H1 (cell line): ENCODE data around the gene FN3KRP. TPM values are rescaled to one million over a fixed set of nuclear protein-coding genes. Genes with fewer than 3 reads are reported as not detected.

Experiments used
- ATF3 ChIP-seq: IDR thresholded peaks from 2 replicates; pipeline ENCODE4 v1.6.1; 2011; ENCODE audit warnings: low read depth, mild to moderate bottlenecking, low read length; ENCODE audit not compliant: insufficient read depth
- CBX5 ChIP-seq: fragments of 300-800, 300-1000 bp; sonication (generic); IDR thresholded peaks from 2 replicates; pipeline ENCODE4 v1.7.1; 2016; ENCODE audit warnings: antibody characterized with exemption, low read length, low read depth
- CHD1 ChIP-seq: IDR thresholded peaks from 2 replicates; pipeline ENCODE4 v1.6.1; 2012; ENCODE audit warnings: low read depth, low read length, improper control_type of control experiment
- CHD2 ChIP-seq: IDR thresholded peaks from 2 replicates; pipeline ENCODE4 v1.6.1; 2012; ENCODE audit warnings: low read length, improper control_type of control experiment
- CTCF ChIP-seq, 3 experiments: IDR thresholded peaks; 1 replicate in 2 of 3; 2 replicates in 1 of 3; pipeline versions ENCODE4 v1.5.1 to v1.6.1; 2011; ENCODE audit warnings: low read length in 3 of 3, mild to moderate bottlenecking in 3 of 3, inconsistent platforms in 2 of 3, low read depth in 1 of 3, moderate library complexity in 1 of 3; ENCODE audit not compliant: insufficient read depth in 1 of 3; ENCODE audit errors: control extremely low read depth in 1 of 3
- EP300 ChIP-seq, 2 experiments: IDR thresholded peaks; 1 replicate in 1 of 2; 2 replicates in 1 of 2; pipeline ENCODE4 v1.6.1; 2011 to 2012; ENCODE audit warnings: low read depth in 2 of 2, low read length in 2 of 2, mild to moderate bottlenecking in 2 of 2, borderline replicate concordance in 1 of 2, inconsistent platforms in 1 of 2, moderate library complexity in 1 of 2
- GTF2F1 ChIP-seq: IDR thresholded peaks from 2 replicates; pipeline ENCODE4 v1.6.1; 2012; ENCODE audit warnings: low read depth, low read length, improper control_type of control experiment, borderline replicate concordance
- JUN ChIP-seq: IDR thresholded peaks from 2 replicates; pipeline ENCODE4 v1.6.1; 2011; ENCODE audit warnings: low read depth, mild to moderate bottlenecking, improper control_type of control experiment, low read length
- JUND ChIP-seq: IDR thresholded peaks from 2 replicates; pipeline ENCODE4 v1.6.1; 2011; ENCODE audit warnings: mild to moderate bottlenecking, improper control_type of control experiment, low read length
- KDM1A ChIP-seq: fragments of 200-600, 300-600 bp; sonication (generic); IDR thresholded peaks from 2 replicates; pipeline ENCODE4 v1.7.1; 2016; ENCODE audit warnings: mild to moderate bottlenecking, low read length, borderline replicate concordance
- KDM5A ChIP-seq: fragments of 200-600 bp; IDR thresholded peaks from 2 replicates; pipeline ENCODE4 v1.7.1; 2012; ENCODE audit warnings: mild to moderate bottlenecking, low read length, inconsistent platforms, mixed read lengths
- PHF8 ChIP-seq: fragments of 200-600 bp; sonication (generic); conservative IDR thresholded peaks from 2 replicates; pipeline ENCODE4 v1.7.1; 2012; ENCODE audit warnings: low read depth, mild to moderate bottlenecking, inconsistent platforms, low read length, moderate library complexity
- POLR2AphosphoS5 ChIP-seq: IDR thresholded peaks from 2 replicates; pipeline ENCODE4 v1.6.1; 2011; ENCODE audit warnings: low read depth, low read length
- POU5F1 ChIP-seq: IDR thresholded peaks from 2 replicates; pipeline ENCODE4 v1.6.1; 2011; ENCODE audit warnings: low read depth, mild to moderate bottlenecking, low read length, moderate library complexity
- RAD21 ChIP-seq, 2 experiments: IDR thresholded peaks in 1 of 2; conservative IDR thresholded peaks in 1 of 2; 2 replicates each; pipeline ENCODE4 v1.6.1; 2011; ENCODE audit warnings: low read depth in 2 of 2, low read length in 2 of 2, improper control_type of control experiment in 1 of 2, inconsistent platforms in 1 of 2, mild to moderate bottlenecking in 1 of 2, moderate library complexity in 1 of 2
- RFX5 ChIP-seq: IDR thresholded peaks from 2 replicates; pipeline ENCODE4 v1.6.1; 2011; ENCODE audit warnings: low read depth, low read length, improper control_type of control experiment, borderline replicate concordance
- RNF2 ChIP-seq: fragments of 200-900, 300-1000 bp; sonication (generic); IDR thresholded peaks from 2 replicates; pipeline ENCODE4 v1.7.1; 2016; ENCODE audit warnings: borderline replicate concordance, low read depth, mild to moderate bottlenecking, antibody characterized with exemption, low read length; ENCODE audit not compliant: poor library complexity, severe bottlenecking; ENCODE audit errors: missing control alignments
- SP1 ChIP-seq: IDR thresholded peaks from 2 replicates; pipeline ENCODE4 v1.6.1; 2011; ENCODE audit warnings: low read depth, low read length
- TAF7 ChIP-seq: optimal IDR thresholded peaks from 2 replicates; pipeline ENCODE3; 2011; ENCODE audit warnings: low read depth, mild to moderate bottlenecking, inconsistent platforms, low read length, moderate library complexity, borderline replicate concordance
- ZNF274 ChIP-seq: IDR thresholded peaks from 2 replicates; pipeline ENCODE4 v1.7.0; 2012; ENCODE audit warnings: low read length, borderline replicate concordance; ENCODE audit errors: extremely low read depth
- polyA plus RNA-seq, 7 experiments: library from polyadenylated mRNA; depleted of rRNA in 3 of 7; stranded (reverse) in 5 of 7; unstranded in 2 of 7; fragments of >200 nt in 5 of 7; fragments of 200-250 nt in 2 of 7; gene quantifications; 1 replicate in 5 of 7; 2 replicates in 1 of 7; 4 replicates in 1 of 7; pipeline versions ENCODE4 v1.2.1 to v1.2.3, GENCODE V29; 2011 to 2013; ENCODE audit warnings: missing spikeins in 2 of 7, mixed read lengths in 2 of 7
- total RNA-seq: library from RNA; stranded (reverse); fragmentation: NEBNext Ultra II Directional; extraction: Animal tissue kit (Norgen Biotek cat#: 25700); gene quantifications from 2 replicates; pipeline ENCODE4 v1.2.1, GENCODE V29; 2021

FN3KRP gene
- total and polyA plus RNA-seq, 2 of the 8 experiments (the other 6 are each of a cell fraction or from before 2014, with no cell fraction given): 18.1 to 21.4 TPM

- TF ChIP-seq RNF2 (no peak), TAF7 (no peak), POU5F1 (no peak), ZNF274 (no peak), KDM5A (no peak), CTCF (IDR thresholded peaks at IDR 0.05; ENCODE audit: control extremely low read depth in 1 of 3, insufficient read depth in 1 of 3, low read depth in 1 of 3, low read length in 3 of 3) (no peak), CBX5 (no peak), GTF2F1 (no peak), CHD2 (no peak), RFX5 (no peak), POLR2AphosphoS5 (no peak), KDM1A (no peak), EP300 (IDR thresholded peaks at IDR 0.05; ENCODE audit: borderline replicate concordance in 1 of 2, low read depth in 2 of 2, low read length in 2 of 2) (no peak), CHD1 (no peak), ATF3 (no peak), JUND (no peak), JUN (no peak), RAD21 (IDR thresholded peaks at IDR 0.05 in 1 of 2, conservative IDR thresholded peaks at IDR 0.05 in 1 of 2; ENCODE audit: low read depth in 2 of 2, low read length in 2 of 2) (no peak), SP1 (peak; percentile 56; the same call in 1 of the 2 replicates), PHF8 (peak; percentile 69)
These were observed at the start of gene FN3KRP (continued) for GRCh38 chr17:82716203-82717010.
